Adrenal gland (tissue), 12 donors: ENCODE results near the gene KDM4C. TPM values are rescaled to one million over a fixed set of nuclear protein-coding genes. Genes with fewer than 3 reads are reported as not detected.

ENCODE experiments used
- DNase-seq, 7 donors: peaks; one replicate each; pipeline ENCODE4 v3.0.0-alpha.2; 2019 to 2020
- H3K27ac ChIP-seq, 5 donors: fragments of 200-600 bp; sonication (generic) in 4 of 5; 1 replicate in 3 of 5; 2 replicates in 2 of 5; pipeline versions ENCODE4 v1.5.1 to v1.8.0; 2016 to 2020; ENCODE audit warnings: mild to moderate bottlenecking in 1 of 5
- H3K27me3 ChIP-seq: fragments of 200-600 bp; 2 replicates; pipeline ENCODE4 v1.8.0; 2021
- H3K36me3 ChIP-seq, 2 donors: fragments of 200-600 bp; replicated peaks in 1 of 2; 1 replicate in 1 of 2; 2 replicates in 1 of 2; pipeline versions ENCODE4 v1.5.1 to v1.8.0; 2018 to 2022
- H3K4me1 ChIP-seq, 2 donors: fragments of 200-600 bp; replicated peaks in 1 of 2; 1 replicate in 1 of 2; 2 replicates in 1 of 2; pipeline versions ENCODE4 v1.5.1 to v1.8.0; 2018 to 2021
- H3K4me3 ChIP-seq, 4 donors: fragments of 200-600 bp; sonication (generic) in 3 of 4; one replicate each; pipeline ENCODE4 v1.5.1; 2016 to 2018
- H3K9me3 ChIP-seq, 3 donors: fragments of 200-600 bp; sonication (generic) in 1 of 3; replicated peaks in 1 of 3; 1 replicate in 2 of 3; 2 replicates in 1 of 3; pipeline versions ENCODE4 v1.5.1 to v1.8.0; 2016 to 2021
- POLR2A ChIP-seq, 2 donors: fragments of 450-650 bp; IDR thresholded peaks; one replicate each; pipeline ENCODE4 v1.6.1; 2017; ENCODE audit warnings: antibody characterized with exemption in 2 of 2, mild to moderate bottlenecking in 2 of 2, moderate library complexity in 1 of 2
- WGBS, 4 donors: extraction: QIAGEN DNeasy Blood & Tissue Kit in 2 of 4; methylation state at CpG; one replicate each; pipeline versions ENCODE4 v1.1.5 to v1.1.7; 2013 to 2017; 5-methylcytosine and 5-hydroxymethylcytosine counted together
- intact Hi-C, 2 donors: fragments of 100-400 bp; cut with DNase I; formaldehyde crosslinking; loops; one replicate each; pipeline versions ENCODE4 v1.14.1 to v1.15.0; 2022 to 2023
- polyA plus RNA-seq, 3 donors: library from polyadenylated mRNA; stranded (reverse); fragments of 200-250 nt in 2 of 3; fragments of 350-450 nt in 1 of 3; fragmentation: Illumina TruSeq in 1 of 3; extraction: RNeasy Lipid Tissue Mini Kit (QIAGEN cat#74804) in 1 of 3; gene quantifications; one replicate each; pipeline ENCODE4 v1.2.3, GENCODE V29; 2013 to 2014
- total RNA-seq, 9 donors: library from RNA; depleted of rRNA in 4 of 9; stranded (reverse); fragments of >200 nt in 4 of 9; fragments of 120-200 nt in 1 of 9; fragmentation: NEBNext Ultra II Directional in 1 of 9; extraction: Animal tissue kit (Norgen Biotek cat#: 25700) in 1 of 9; gene quantifications; one replicate each; pipeline versions ENCODE4 v1.1.0 to v1.2.4, GENCODE V29; 2013 to 2023
- TF ChIP-seq, protein P1 (sequence below), 6 experiments: fragments of 450-650 bp in 4 of 6; fragments of 200-600 bp in 2 of 6; sonication (generic) in 1 of 6; IDR thresholded peaks; 1 replicate in 5 of 6; 2 replicates in 1 of 6; pipeline versions ENCODE4 v1.5.1 to v1.8.0; 2016 to 2021; ENCODE audit warnings: antibody characterized with exemption in 6 of 6, mild to moderate bottlenecking in 2 of 6, moderate library complexity in 1 of 6
- donor health status: healthy with polysubstance abuse.
- donor health status: Bipolar disorder and iron deficiency.
- donor health status: DM: yes; HTN: yes; CAD: no.
- donor health status: DM: no; HTN: no; CAD: no.
- donor health status: DM: no; HTN: no; CAD: no.
- donor health status: DM: yes; HTN: yes; CAD: no.

KDM4C gene
- total and polyA plus RNA-seq, 12 donors, result 7.9 to 33.4 (median 23.3) TPM

DNA sequence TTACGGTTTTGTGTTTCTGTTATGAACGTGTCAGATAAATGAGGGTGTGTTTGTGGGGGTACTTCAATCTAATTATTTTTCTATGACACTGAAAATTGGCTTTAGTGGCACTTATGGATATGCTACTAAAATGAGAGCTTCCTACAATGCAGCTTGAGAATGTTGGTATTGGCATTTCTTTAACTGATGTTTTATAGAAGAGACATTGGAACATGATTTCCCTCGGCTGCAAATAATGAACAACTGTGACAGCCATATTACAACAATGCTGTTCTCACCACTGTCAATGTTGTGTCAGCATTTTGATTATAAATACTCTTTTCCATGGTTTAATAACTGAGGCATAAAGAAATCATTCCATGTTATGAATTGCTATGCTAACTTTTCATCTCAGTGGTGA lies 279.4 kb downstream of the KDM4C start:
- no peaks in the 10 kb centered on the region for H3K36me3 ChIP-seq
- intact Hi-C loops, result no loop called here

DNA sequence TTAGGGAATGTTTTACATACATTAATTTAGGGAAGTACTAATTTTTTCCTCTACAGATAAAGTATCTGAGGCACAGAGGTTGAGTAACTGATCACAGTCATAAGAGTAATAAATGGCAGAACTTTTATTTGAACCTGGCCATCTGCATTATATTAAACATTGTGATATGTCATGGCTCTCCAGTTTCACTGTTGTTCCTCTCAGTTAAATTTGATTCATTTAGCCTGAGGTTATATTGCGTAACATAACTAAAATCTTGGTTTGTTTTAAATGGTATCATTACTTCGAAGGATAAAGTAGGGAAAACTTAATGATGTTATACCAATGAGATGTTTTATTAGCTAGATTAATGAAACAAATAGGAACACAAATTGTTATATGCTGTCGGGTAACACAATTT lies 284.4 kb downstream of the KDM4C start:
- Histone ChIP-seq H3K4me3 (no peak overlapping the region), H3K4me1 (no peaks in the 10 kb centered on the region), H3K27me3 (no peaks in the 10 kb centered on the region), H3K27ac (no peak overlapping the region), H3K9me3 (no peaks in the 10 kb centered on the region), H3K36me3 (no peaks in the 10 kb centered on the region)
- TF ChIP-seq POLR2A (IDR thresholded peaks at IDR 0.05), result no peak
- TF ChIP-seq, protein P1, sequence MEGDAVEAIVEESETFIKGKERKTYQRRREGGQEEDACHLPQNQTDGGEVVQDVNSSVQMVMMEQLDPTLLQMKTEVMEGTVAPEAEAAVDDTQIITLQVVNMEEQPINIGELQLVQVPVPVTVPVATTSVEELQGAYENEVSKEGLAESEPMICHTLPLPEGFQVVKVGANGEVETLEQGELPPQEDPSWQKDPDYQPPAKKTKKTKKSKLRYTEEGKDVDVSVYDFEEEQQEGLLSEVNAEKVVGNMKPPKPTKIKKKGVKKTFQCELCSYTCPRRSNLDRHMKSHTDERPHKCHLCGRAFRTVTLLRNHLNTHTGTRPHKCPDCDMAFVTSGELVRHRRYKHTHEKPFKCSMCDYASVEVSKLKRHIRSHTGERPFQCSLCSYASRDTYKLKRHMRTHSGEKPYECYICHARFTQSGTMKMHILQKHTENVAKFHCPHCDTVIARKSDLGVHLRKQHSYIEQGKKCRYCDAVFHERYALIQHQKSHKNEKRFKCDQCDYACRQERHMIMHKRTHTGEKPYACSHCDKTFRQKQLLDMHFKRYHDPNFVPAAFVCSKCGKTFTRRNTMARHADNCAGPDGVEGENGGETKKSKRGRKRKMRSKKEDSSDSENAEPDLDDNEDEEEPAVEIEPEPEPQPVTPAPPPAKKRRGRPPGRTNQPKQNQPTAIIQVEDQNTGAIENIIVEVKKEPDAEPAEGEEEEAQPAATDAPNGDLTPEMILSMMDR (IDR thresholded peaks at IDR 0.05), result no peak
- WGBS, 4 donors, result 88 to 94% (median 93%) methylated on average over 3 of the region's 3 CpGs
- DNase-seq, result no peak
- intact Hi-C loops, result no loop called here

More for the DNA sequence above, 279.4 kb downstream of the KDM4C start:
- DNase-seq, result no peak
- Histone ChIP-seq H3K27me3 (no peaks in the 10 kb centered on the region), H3K27ac (no peak overlapping the region), H3K9me3 (no peaks in the 10 kb centered on the region), H3K4me1 (peaks cover 0 to 11% of the 10 kb centered on the region in 2 donors), H3K4me3 (no peak overlapping the region)
- 77 to 94% (median 86%) methylated on average over 3 of the region's 3 CpGs for WGBS, 4 donors
- TF ChIP-seq, protein P1 (IDR thresholded peaks at IDR 0.05), result no peak

DNA sequence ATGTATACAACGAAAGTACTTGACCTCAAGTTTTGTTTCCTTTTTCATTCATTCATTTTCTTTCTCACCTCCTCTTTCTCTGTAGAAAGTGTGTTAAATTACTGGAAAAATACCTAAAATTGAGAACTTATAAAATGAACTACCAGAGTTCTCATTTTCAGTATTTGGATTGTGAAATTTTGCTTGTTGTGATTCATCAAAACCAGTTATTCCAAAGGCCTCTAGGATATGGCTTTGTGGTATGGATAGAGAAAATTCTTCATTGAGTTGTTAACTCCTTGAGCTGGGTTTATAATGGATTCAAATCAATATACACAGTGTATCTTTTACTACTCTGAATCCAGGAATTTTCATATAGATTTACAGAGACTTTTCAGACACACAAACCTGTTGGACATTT lies 287.6 kb downstream of the KDM4C start:
- no peak for TF ChIP-seq POLR2A (IDR thresholded peaks at IDR 0.05)
- TF ChIP-seq, protein P1 (IDR thresholded peaks at IDR 0.05), result no peak
- Histone ChIP-seq H3K4me1 (no peaks in the 10 kb centered on the region), H3K9me3 (no peaks in the 10 kb centered on the region), H3K36me3 (no peaks in the 10 kb centered on the region), H3K4me3 (no peak overlapping the region), H3K27me3 (no peaks in the 10 kb centered on the region), H3K27ac (no peak overlapping the region)
- intact Hi-C loops, result no loop called here
- DNase-seq, result no peak
- 80 to 92% (median 90%) methylated on average over 1 of the region's 1 CpG for WGBS, 4 donors

DNA sequence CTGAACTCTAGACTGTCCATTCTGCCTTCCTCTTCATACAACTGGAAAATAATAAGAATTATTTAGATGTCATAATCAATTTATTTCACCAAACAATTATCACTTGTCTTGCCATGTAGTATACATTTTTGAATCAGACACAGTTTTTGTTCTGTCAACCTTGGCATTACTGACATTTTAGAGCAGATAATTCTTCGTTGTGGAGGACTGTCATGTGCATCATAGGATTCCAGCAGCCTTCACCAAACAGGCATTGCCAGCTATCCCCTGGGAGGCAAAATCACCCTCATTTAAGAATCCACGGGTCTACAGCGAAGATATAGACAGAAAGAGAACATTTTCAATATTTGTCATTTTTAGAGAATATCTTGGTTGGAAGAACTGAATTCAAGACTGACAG lies 293.9 kb downstream of the KDM4C start:
- no peak for DNase-seq
- intact Hi-C loops, result no loop called here

More for the DNA sequence above, 293.9 kb downstream of the KDM4C start:
- no peaks in the 10 kb centered on the region for H3K27me3 ChIP-seq
- H3K27ac ChIP-seq, result no peak overlapping the region
- no peak for TF ChIP-seq POLR2A (IDR thresholded peaks at IDR 0.05)
- TF ChIP-seq, protein P1 (IDR thresholded peaks at IDR 0.05), result no peak
- peaks cover 0 to 7% of the 10 kb centered on the region in 2 donors for H3K4me1 ChIP-seq
- H3K9me3 ChIP-seq, result no peaks in the 10 kb centered on the region
- H3K36me3 ChIP-seq, result no peaks in the 10 kb centered on the region
- 77 to 84% (median 81%) methylated on average over 3 of the region's 3 CpGs for whole genome bisulfite sequencing, 4 donors
- H3K4me3 ChIP-seq, result no peak overlapping the region
